PC-9 (cell line): ENCODE data around the gene AIG1. TPM values are rescaled to one million over a fixed set of nuclear protein-coding genes. Genes with fewer than 3 reads are reported as not detected.

ENCODE experiments used
- BruUV-seq: library from RNA; stranded (reverse); fragments of 400-500 nt; replicated peaks from 2 replicates; lab custom pipeline; 2021; lab: Mats Ljungman, UMichigan
- CTCF ChIA-PET: fragments of 300-600 bp; sonication (Branson Sonifier 250); formaldehyde crosslinking; loops from one replicate; lab custom pipeline; 2022; ENCODE audit warnings: antibody characterized with exemption; lab: Charles Lee
- POLR2A ChIA-PET: fragments of 300-600 bp; sonication (Branson Sonifier 250); formaldehyde crosslinking; loops from one replicate; lab custom pipeline; 2022; ENCODE audit warnings: antibody characterized with exemption; ENCODE audit not compliant: unreplicated experiment; lab: Charles Lee
- DNase-seq, 2 experiments: peaks; one replicate each; pipeline versions ENCODE4 v3.0.0 to v3.0.0-alpha.2; 2015 to 2022; ENCODE audit warnings: mixed read lengths in 1 of 2
- H2AFZ ChIP-seq: fragments of 200-600 bp; sonication (generic); 2 replicates; pipeline ENCODE4 v1.8.1; 2017; ENCODE audit warnings: antibody characterized with exemption
- H3F3A ChIP-seq: fragments of 200-600 bp; sonication (generic); 2 replicates; pipeline ENCODE4 v1.8.1; 2017; ENCODE audit warnings: antibody characterized with exemption, mild to moderate bottlenecking, low read depth; ENCODE audit not compliant: insufficient read depth
- H3K27ac ChIP-seq: fragments of 200-600 bp; sonication (generic); 2 replicates; pipeline ENCODE4 v1.6.1; 2016; ENCODE audit warnings: mixed run types
- H3K27me3 ChIP-seq: fragments of 200-600 bp; sonication (generic); 2 replicates; pipeline ENCODE4 v1.6.1; 2016; ENCODE audit warnings: low read depth, mixed run types; ENCODE audit not compliant: insufficient read depth
- H3K36me3 ChIP-seq: fragments of 200-600 bp; sonication (generic); 2 replicates; pipeline ENCODE4 v1.6.1; 2016; ENCODE audit warnings: low read depth, mixed run types
- H3K4me1 ChIP-seq: fragments of 200-600 bp; sonication (generic); replicated peaks from 2 replicates; pipeline ENCODE4 v1.6.1; 2016; ENCODE audit warnings: mixed run types; ENCODE audit not compliant: insufficient read depth
- H3K4me2 ChIP-seq: fragments of 200-600 bp; sonication (generic); 2 replicates; pipeline ENCODE4 v1.6.1; 2017; ENCODE audit warnings: mixed run types
- H3K4me3 ChIP-seq: fragments of 200-600 bp; sonication (generic); 2 replicates; pipeline ENCODE4 v1.6.1; 2016; ENCODE audit warnings: mixed run types
- H3K79me2 ChIP-seq: fragments of 200-600 bp; sonication (generic); 2 replicates; pipeline ENCODE4 v1.6.1; 2017; ENCODE audit warnings: low read depth, mixed run types
- H3K9me2 ChIP-seq: fragments of 200-600 bp; sonication (generic); 2 replicates; pipeline ENCODE4 v1.8.1; 2017; ENCODE audit warnings: mild to moderate bottlenecking; ENCODE audit not compliant: insufficient read depth
- H3K9me3 ChIP-seq: fragments of 200-600 bp; sonication (generic); 2 replicates; pipeline ENCODE4 v1.8.1; 2016; ENCODE audit warnings: low read depth; ENCODE audit not compliant: insufficient read depth
- H4K20me1 ChIP-seq: fragments of 200-600 bp; sonication (generic); 2 replicates; pipeline ENCODE4 v1.8.1; 2017; ENCODE audit not compliant: insufficient read depth
- CTCF ChIP-seq: fragments of 200-600 bp; sonication (generic); conservative IDR thresholded peaks from 2 replicates; pipeline ENCODE4 v1.6.1; 2017; ENCODE audit warnings: mixed run types, antibody characterized with exemption, mild to moderate bottlenecking, moderate library complexity
- EZH2 ChIP-seq: fragments of 200-600 bp; sonication (generic); IDR thresholded peaks from 2 replicates; pipeline ENCODE4 v1.8.0; 2017; ENCODE audit warnings: antibody characterized with exemption, low read depth
- intact Hi-C: fragments of 100-400 bp; cut with micrococcal nuclease; formaldehyde crosslinking; loops from one replicate; pipeline ENCODE4 v1.10.0; 2022; ENCODE audit not compliant: unreplicated experiment
- total RNA-seq: library from RNA; stranded (reverse); gene quantifications from 2 replicates; pipeline ENCODE4 v1.2.3, GENCODE V29; 2021

AIG1 gene
- total RNA-seq, 1 experiment from 2014 or later = 37.7 TPM

DNA sequence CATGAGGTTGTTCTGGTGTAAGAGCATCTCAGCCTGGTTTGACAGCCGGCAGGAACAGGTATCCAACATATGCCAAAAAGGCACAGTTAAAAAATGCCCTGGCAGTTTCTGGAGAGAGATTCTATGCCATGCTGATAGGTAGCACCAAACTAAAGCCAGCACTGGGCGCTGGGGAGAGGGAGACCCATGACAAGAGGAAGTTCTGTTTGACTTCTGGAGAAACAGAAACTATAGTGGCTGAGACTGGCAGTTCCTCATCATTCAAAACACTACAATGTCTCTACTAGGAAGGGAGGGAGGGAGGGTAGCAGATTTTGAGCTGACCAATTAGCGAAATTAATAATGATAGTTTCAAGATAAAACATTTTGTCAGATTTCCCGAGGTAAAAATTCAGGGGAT is 215.7 kb downstream of the AIG1 start:
- DNase-seq = no peak
- BruUV-seq = no TSS peak
- Histone ChIP-seq H3K4me1 (no peaks in the 10 kb centered on the region), H3K79me2 (no peaks in the 10 kb centered on the region), H3K9me2 (no peaks in the 10 kb centered on the region), H3K4me2 (no peak overlapping the region), H3K27me3 (no peaks in the 10 kb centered on the region), H3F3A (no peaks in the 10 kb centered on the region), H3K36me3 (no peaks in the 10 kb centered on the region), H3K27ac (no peak overlapping the region), H3K4me3 (no peak overlapping the region), H3K9me3 (no peaks in the 10 kb centered on the region), H2AFZ (no peak overlapping the region), H4K20me1 (no peaks in the 10 kb centered on the region)
- POLR2A ChIA-PET = no interaction called here
- TF ChIP-seq EZH2 = no peak
- TF ChIP-seq CTCF = no peak
- CTCF ChIA-PET = no interaction called here
- intact Hi-C loops = loop anchor here (5.0 to 10.0 kb wide), 2 partner anchors 151 to 802 kb away; no protein-coding TSS in a partner anchor

DNA sequence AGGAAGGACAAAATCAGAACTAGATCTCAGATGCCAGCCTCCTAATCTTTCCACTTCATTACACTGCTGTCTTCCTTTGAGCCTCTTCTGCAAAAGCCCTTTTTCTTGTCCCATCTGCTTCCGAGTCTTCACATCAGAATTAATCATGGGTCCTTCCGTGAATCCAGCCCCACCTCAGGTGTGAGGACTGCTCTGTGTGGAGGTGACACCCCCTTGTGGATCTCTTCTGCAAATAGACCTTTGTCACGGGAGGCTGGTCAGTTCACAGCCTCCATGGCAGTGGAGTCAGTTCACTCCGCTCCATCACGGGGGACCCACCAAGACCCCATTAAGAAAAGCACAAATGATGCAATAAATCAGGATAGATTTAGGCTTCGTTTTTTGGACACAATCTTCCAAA is 218.7 kb downstream of the AIG1 start:
- CTCF ChIA-PET = no interaction called here
- no peaks in the 10 kb centered on the region; the same call in 1 of the 2 replicates for H3K9me3 ChIP-seq
- no peaks in the 10 kb centered on the region for H3K27me3 ChIP-seq
- H3K27ac ChIP-seq = no peak overlapping the region
- intact Hi-C loops = loop anchor here (5.0 to 10.0 kb wide), 2 partner anchors 148 to 805 kb away; no protein-coding TSS in a partner anchor
- no peak overlapping the region for H3K4me2 ChIP-seq
- H3K4me1 ChIP-seq = no peaks in the 10 kb centered on the region
- peak in 1 of 2 experiments; percentile 10 for DNase-seq
- POLR2A ChIA-PET = no interaction called here
- 0 out of 2 replicates have a peak, but pooled peaks have one; percentile 32 for TF ChIP-seq CTCF
- no peak for TF ChIP-seq EZH2
- H3K9me2 ChIP-seq = no peaks in the 10 kb centered on the region
- H3F3A ChIP-seq = no peaks in the 10 kb centered on the region
- no peak overlapping the region for H2AFZ ChIP-seq
- H3K79me2 ChIP-seq = no peaks in the 10 kb centered on the region
- H3K4me3 ChIP-seq = no peak overlapping the region
- no peaks in the 10 kb centered on the region for H4K20me1 ChIP-seq
- no peaks in the 10 kb centered on the region for H3K36me3 ChIP-seq
- BruUV-seq = no TSS peak

GRCh38 chr6:143283887-143284645 is 223.4 kb downstream of the AIG1 start:
- Histone ChIP-seq H3F3A (no peaks in the 10 kb centered on the region), H4K20me1 (no peaks in the 10 kb centered on the region), H3K27me3 (no peaks in the 10 kb centered on the region), H3K4me1 (no peaks in the 10 kb centered on the region), H3K9me2 (no peaks in the 10 kb centered on the region), H2AFZ (no peak overlapping the region), H3K79me2 (no peaks in the 10 kb centered on the region), H3K4me2 (no peak overlapping the region), H3K4me3 (no peak overlapping the region), H3K27ac (no peak overlapping the region), H3K9me3 (no peaks in the 10 kb centered on the region; the same call in 1 of the 2 replicates), H3K36me3 (no peaks in the 10 kb centered on the region)
- no peak for DNase-seq
- ChIA-PET POLR2A (no interaction called here), CTCF (no interaction called here)
- intact Hi-C loops = no loop called here
- no TSS peak for BruUV-seq
- TF ChIP-seq CTCF = no peak
- no peak for TF ChIP-seq EZH2
